ENCODE data around the gene MOB3B.
"Not testable (repeated sequence)": the region's sequence is repeated elsewhere in the genome, so short reads cannot be mapped to it uniquely, and the experiment has no call there.

The MOB3B gene

GRCh38 chr9:27427272-27427643, 102.4 kb downstream of the MOB3B start:
- TF ChIP-seq, protein P1, sequence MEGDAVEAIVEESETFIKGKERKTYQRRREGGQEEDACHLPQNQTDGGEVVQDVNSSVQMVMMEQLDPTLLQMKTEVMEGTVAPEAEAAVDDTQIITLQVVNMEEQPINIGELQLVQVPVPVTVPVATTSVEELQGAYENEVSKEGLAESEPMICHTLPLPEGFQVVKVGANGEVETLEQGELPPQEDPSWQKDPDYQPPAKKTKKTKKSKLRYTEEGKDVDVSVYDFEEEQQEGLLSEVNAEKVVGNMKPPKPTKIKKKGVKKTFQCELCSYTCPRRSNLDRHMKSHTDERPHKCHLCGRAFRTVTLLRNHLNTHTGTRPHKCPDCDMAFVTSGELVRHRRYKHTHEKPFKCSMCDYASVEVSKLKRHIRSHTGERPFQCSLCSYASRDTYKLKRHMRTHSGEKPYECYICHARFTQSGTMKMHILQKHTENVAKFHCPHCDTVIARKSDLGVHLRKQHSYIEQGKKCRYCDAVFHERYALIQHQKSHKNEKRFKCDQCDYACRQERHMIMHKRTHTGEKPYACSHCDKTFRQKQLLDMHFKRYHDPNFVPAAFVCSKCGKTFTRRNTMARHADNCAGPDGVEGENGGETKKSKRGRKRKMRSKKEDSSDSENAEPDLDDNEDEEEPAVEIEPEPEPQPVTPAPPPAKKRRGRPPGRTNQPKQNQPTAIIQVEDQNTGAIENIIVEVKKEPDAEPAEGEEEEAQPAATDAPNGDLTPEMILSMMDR (conservative IDR thresholded peaks at IDR 0.05), result no peak
- no peak overlapping the region for H3K27ac ChIP-seq

GRCh38 chr9:27426511-27427271, 102.9 kb downstream of the MOB3B start:
- TF ChIP-seq, protein P1 (conservative IDR thresholded peaks at IDR 0.05), result no peak
- H3K27ac ChIP-seq, result no peak overlapping the region

DNA sequence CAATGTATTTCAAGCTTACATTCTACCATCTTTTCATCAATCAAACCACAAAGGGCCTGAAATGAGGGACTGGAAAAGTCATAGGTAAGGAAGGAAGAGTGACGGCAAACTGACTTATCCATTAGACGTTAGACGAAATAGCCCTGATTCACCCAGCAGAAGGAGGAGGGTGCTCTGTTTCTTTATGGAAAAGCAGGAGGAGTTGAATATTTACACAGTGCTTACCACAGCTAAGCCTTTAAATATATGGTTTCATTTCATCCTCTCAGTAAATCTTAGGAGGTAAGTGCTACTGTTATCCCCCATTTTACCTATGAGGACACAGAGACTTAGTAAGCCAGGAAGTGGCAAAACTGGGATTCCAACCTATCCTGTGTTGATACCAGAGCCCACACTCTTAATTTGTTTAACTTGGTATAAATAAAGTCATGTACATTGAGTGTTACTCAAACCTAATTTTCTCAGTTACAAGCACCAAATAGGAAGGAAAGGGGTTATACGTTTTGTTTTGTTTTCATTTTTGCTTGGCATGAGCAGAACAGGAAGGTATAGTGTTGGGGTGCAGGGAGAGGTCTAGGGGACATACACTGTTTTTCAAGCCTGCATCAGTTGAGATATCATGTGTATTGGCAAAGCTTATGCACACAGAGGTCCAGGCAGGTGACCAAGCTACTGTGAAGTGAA, 103.6 kb downstream of the MOB3B start:
- TF ChIP-seq, protein P1 (conservative IDR thresholded peaks at IDR 0.05), result no peak
- no peak overlapping the region for H3K27ac ChIP-seq

DNA sequence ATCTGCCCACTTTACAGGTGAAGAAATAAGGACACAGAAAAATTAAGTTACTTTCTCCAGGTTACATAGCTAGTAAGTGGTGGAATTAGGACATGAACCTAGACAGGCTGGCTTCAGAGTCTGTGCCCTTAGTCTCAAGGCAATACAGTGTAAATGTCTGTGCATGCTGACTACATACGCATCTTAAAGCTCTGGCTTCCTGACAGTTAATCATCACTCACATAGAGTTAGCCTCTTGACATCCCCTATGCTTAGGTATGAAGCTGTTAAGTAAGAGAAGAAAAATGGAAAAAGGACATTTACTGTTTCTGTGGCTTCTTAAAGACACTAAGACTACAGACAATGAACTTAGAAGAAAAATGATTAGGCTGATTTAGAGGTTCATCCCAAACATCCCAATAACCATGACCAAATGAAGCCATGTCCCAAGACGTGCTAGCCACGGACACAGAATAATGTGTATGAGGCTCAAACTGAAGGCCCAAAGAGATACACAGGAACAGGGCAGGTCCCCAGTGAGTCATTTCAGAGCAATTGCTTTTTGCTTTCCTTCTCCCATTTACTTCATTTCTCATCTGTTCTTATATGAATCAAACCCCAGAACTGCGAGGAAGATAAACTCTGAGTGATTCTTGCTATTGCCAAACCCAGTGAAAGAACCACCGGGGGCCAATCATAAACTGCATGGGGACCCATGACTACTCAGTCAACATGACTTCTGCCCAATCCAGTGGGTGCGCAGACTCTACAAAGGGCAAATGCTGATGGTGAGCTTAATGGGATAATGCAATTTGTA, 105.5 kb downstream of the MOB3B start:
- H3K27ac ChIP-seq, result no peak overlapping the region
- TF ChIP-seq, protein P1 (conservative IDR thresholded peaks at IDR 0.05), result no peak

DNA sequence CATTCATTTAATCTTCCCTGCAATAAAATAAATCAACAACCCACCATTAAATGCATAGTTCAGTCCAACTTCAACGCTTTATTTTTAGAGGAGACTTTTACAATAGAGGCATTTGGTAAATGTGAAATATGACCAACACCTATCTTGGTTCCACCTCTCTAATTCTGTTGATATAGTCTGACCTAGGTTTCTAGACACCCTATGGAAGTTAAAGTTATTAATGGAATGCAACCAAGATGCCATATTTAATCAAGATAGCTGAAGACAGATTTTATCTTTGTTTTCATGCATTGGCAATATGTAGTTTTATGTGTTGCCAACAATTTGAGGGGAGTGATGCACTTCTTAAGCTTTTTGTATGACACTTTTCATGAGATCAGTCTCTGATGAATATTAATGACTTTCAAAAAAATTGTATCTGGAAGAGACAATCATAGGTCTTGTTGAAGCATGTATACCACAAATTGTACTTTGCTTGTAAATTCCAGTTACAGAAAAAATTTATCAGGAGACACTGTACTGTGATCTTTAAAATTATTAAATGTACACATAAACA, 107.3 kb downstream of the MOB3B start:
- TF ChIP-seq, protein P1 (conservative IDR thresholded peaks at IDR 0.05), result no peak
- H3K27ac ChIP-seq, result no peak overlapping the region

DNA sequence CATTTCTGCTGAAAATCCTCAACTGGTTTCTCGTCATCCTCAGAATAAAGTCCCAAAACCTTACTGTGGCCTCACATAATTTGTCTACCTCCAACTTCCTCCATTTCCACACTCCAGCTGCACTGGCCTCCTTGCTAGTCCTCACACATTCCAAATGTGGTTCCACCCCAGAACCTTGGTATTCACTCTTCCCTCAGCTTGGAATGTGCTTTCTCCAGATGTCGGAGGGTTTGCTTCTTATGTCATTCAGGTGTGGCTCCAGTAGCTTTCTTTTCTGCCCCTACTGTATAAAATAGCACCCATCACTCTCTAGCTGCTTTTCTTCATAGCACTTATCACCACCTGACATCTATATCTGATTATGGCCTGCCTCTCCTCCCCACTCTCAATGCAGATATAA, 108.0 kb downstream of the MOB3B start:
- H3K27ac ChIP-seq, result no peak overlapping the region
- TF ChIP-seq, protein P1 (conservative IDR thresholded peaks at IDR 0.05), result no peak

DNA sequence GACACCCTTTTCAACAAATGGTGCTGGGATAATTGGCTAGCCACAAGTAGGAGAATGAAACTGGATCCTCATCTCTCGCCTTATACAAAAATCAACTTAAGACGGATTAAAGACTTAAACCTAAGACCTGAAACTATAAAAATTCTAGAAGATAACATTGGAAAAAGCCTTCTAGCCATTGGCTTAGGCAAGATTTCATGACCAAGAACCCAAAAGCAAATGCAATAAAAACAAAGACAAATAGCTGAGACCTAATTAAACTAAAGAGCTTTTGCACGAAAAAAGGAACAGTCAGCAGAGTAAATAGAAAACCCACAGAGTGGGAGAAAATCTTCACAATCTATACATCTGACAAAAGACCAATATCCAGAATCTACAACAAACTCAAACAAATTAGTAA, 110.1 kb downstream of the MOB3B start:
- H3K27ac ChIP-seq, result not testable (repeated sequence)
